ENCODE data around the gene DNM1.

DNA sequence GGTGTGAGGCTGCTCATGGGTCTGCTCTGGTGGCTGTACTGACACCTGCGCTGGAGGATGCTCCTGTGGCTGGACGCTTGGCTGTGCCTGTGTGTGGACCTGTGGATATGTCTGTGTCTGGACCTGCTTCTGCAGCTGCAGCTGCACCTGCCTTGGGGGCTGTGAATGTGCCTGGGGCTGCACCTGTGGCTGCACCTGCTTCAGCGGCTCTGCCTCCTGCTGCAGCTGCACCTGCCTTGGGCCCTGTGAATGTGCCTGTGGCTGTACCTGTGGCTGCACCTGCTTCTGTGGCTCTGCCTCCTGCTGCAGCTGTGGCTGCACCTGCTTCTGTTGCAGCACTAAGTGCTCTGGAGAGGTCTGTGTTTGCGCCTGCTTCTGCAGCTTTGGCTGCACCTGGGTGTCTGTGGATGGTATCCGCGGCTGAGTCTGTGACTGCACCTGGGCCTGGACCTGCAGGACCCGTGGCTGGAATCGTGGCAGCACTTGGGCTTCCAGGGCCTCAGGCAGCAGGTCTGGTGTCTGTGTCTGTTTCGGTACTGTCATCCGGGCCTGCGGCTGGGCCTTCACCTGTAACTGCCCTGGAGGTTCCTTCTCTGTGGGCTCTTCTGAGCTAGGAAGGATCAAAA, 24.3 kb upstream of the DNM1 start:
- TF ChIP-seq FOXM1 (IDR thresholded peaks at IDR 0.05; ENCODE audit: borderline replicate concordance) = no peak
- no peak for TF ChIP-seq ELF4 (IDR thresholded peaks at IDR 0.05)
- no peak for TF ChIP-seq NFRKB (IDR thresholded peaks at IDR 0.05)
- no peak for TF ChIP-seq BHLHE40 (IDR thresholded peaks at IDR 0.05; ENCODE audit: borderline replicate concordance)
- no peak for TF ChIP-seq SP1 (IDR thresholded peaks at IDR 0.05)
- no peak for TF ChIP-seq SUZ12 (IDR thresholded peaks at IDR 0.05)
- no peak for TF ChIP-seq FOXK2 (IDR thresholded peaks at IDR 0.05)
- no peak for TF ChIP-seq ARNT (IDR thresholded peaks at IDR 0.05)
- TF ChIP-seq, protein P1, sequence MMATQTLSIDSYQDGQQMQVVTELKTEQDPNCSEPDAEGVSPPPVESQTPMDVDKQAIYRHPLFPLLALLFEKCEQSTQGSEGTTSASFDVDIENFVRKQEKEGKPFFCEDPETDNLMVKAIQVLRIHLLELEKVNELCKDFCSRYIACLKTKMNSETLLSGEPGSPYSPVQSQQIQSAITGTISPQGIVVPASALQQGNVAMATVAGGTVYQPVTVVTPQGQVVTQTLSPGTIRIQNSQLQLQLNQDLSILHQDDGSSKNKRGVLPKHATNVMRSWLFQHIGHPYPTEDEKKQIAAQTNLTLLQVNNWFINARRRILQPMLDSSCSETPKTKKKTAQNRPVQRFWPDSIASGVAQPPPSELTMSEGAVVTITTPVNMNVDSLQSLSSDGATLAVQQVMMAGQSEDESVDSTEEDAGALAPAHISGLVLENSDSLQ (IDR thresholded peaks at IDR 0.05) = no peak
- TF ChIP-seq LEF1 (IDR thresholded peaks at IDR 0.05; ENCODE audit: borderline replicate concordance) = no peak

Measured in HEK293T (cell line).